GM12872 (cell line): Measurements from ENCODE around the gene ZNF765.

Experiments
- CTCF ChIP-seq: IDR thresholded peaks from 3 replicates; pipeline ENCODE4 v1.5.1; 2011; ENCODE audit warnings: low read depth, mild to moderate bottlenecking, low read length, moderate library complexity; ENCODE audit not compliant: insufficient read depth

ZNF765 gene

GRCh38 chr19:53461866-53462265, 66.9 kb downstream of the ZNF765 start:
- TF ChIP-seq CTCF = no peak

GRCh38 chr19:53462861-53463260, 67.9 kb downstream of the ZNF765 start:
- no peak for TF ChIP-seq CTCF

GRCh38 chr19:53463263-53463662, 68.3 kb downstream of the ZNF765 start:
- no peak for TF ChIP-seq CTCF

GRCh38 chr19:53466726-53467484, 72.0 kb downstream of the ZNF765 start:
- no peak for TF ChIP-seq CTCF

- no peak for TF ChIP-seq CTCF
Measured at GRCh38 chr19:53467485-53468262, 72.7 kb downstream of the ZNF765 start, which contains the start of gene ZNF813. Gene ZNF813 (plus strand): TSS chr19:53467733. CDS start chr19:53483823, 16,090 bp downstream.

- TF ChIP-seq CTCF = no peak
Measured at GRCh38 chr19:53471916-53472315, 77.0 kb downstream of the ZNF765 start.
